Measurements from ENCODE around the gene PDZD7. TPM values are rescaled to one million over a fixed set of nuclear protein-coding genes. Genes with fewer than 3 reads are reported as not detected.

PDZD7 gene
- total and polyA plus RNA-seq, 4 donors = 0.06 to 0.09 (median 0.07) TPM; not detected in 1

DNA sequence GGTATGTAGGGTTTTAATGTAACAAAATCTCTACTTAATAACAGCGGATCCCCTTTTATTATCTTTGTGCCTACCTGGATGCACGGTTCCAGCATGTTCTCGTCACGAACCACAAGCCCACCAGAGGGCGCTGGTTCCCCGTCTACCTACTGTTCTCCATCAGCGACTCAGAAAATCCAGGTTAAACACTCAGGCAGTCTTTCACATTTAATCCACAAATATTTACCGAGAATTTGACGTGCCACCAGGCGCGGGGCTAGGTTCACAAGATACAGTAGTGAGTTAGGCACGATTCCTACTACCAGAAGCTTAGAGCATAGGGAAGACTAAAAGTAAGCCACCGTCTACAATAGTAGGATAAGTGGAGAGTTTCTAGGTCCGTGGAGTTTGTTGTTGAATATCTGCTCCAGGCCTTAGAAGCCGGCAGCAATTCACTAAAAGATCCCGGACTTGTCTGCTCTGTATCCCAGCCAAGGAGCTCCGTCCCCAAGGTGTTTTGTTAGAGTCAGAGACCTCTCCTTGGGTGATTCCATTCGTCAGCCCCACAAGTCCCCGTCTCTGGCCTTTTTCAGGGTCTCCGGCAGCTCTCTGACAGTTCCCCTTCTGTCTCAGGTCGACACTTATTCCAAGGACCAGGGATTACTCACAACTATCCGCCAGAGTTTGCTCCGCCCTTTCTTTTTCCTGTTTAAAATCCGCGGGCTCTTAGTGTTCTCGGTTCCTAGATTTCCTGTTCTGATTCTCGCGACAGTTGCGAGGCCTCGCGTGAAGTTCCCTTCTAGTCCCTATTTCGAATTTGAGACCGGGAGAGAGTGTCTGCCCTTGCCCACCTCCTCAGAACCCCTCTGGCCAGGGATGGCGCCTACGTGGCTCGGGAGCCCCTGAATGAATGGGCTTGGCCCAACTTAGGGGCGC is 29.4 kb upstream of the PDZD7 start (continued):
- no peak for TF ChIP-seq JUND (IDR thresholded peaks at IDR 0.05)
- no peak for TF ChIP-seq RXRA (IDR thresholded peaks at IDR 0.05)

GRCh38 chr10:101056365-101057151 is 25.6 kb upstream of the PDZD7 start:
- H3K27ac ChIP-seq (ENCODE audit: low read depth in 1 of 2, low read length in 2 of 2) = no peak overlapping the region
- 91% methylated on average over 4 of the region's 4 CpGs for WGBS
- H3K4me3 ChIP-seq (ENCODE audit: low read depth in 1 of 3, low read length in 3 of 3) = no peak overlapping the region
- H3K9ac ChIP-seq (ENCODE audit: low read depth in 1 of 2, low read length in 2 of 2) = no peak overlapping the region
- TF ChIP-seq RAD21 (IDR thresholded peaks at IDR 0.05) (no peak), GABPA (IDR thresholded peaks at IDR 0.05 in 1 of 2, conservative IDR thresholded peaks at IDR 0.05 in 1 of 2) (no peak), RXRA (IDR thresholded peaks at IDR 0.05) (no peak), JUND (IDR thresholded peaks at IDR 0.05) (no peak), HNF4A (conservative IDR thresholded peaks at IDR 0.05) (no peak), NR2F2 (IDR thresholded peaks at IDR 0.05) (no peak), EGR1 (IDR thresholded peaks at IDR 0.05; ENCODE audit: low read depth in 2 of 2) (no peak), CTCF (IDR thresholded peaks at IDR 0.05; ENCODE audit: low read depth, low read length, missing input control) (no peak), YY1 (IDR thresholded peaks at IDR 0.05) (no peak), FOXA1 (IDR thresholded peaks at IDR 0.05) (no peak), TAF1 (conservative IDR thresholded peaks at IDR 0.05) (no peak), HNF4G (IDR thresholded peaks at IDR 0.05) (no peak), FOXA2 (IDR thresholded peaks at IDR 0.05) (no peak), SP1 (IDR thresholded peaks at IDR 0.05) (no peak)
- TF ChIP-seq, protein P1, sequence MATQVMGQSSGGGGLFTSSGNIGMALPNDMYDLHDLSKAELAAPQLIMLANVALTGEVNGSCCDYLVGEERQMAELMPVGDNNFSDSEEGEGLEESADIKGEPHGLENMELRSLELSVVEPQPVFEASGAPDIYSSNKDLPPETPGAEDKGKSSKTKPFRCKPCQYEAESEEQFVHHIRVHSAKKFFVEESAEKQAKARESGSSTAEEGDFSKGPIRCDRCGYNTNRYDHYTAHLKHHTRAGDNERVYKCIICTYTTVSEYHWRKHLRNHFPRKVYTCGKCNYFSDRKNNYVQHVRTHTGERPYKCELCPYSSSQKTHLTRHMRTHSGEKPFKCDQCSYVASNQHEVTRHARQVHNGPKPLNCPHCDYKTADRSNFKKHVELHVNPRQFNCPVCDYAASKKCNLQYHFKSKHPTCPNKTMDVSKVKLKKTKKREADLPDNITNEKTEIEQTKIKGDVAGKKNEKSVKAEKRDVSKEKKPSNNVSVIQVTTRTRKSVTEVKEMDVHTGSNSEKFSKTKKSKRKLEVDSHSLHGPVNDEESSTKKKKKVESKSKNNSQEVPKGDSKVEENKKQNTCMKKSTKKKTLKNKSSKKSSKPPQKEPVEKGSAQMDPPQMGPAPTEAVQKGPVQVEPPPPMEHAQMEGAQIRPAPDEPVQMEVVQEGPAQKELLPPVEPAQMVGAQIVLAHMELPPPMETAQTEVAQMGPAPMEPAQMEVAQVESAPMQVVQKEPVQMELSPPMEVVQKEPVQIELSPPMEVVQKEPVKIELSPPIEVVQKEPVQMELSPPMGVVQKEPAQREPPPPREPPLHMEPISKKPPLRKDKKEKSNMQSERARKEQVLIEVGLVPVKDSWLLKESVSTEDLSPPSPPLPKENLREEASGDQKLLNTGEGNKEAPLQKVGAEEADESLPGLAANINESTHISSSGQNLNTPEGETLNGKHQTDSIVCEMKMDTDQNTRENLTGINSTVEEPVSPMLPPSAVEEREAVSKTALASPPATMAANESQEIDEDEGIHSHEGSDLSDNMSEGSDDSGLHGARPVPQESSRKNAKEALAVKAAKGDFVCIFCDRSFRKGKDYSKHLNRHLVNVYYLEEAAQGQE (IDR thresholded peaks at IDR 0.05) = no peak
- TF ChIP-seq, protein P2, sequence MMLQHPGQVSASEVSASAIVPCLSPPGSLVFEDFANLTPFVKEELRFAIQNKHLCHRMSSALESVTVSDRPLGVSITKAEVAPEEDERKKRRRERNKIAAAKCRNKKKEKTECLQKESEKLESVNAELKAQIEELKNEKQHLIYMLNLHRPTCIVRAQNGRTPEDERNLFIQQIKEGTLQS (IDR thresholded peaks at IDR 0.05) = no peak
- TF ChIP-seq, protein P3, sequence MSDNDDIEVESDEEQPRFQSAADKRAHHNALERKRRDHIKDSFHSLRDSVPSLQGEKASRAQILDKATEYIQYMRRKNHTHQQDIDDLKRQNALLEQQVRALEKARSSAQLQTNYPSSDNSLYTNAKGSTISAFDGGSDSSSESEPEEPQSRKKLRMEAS (IDR thresholded peaks at IDR 0.05) = no peak
- TF ChIP-seq, protein P4, sequence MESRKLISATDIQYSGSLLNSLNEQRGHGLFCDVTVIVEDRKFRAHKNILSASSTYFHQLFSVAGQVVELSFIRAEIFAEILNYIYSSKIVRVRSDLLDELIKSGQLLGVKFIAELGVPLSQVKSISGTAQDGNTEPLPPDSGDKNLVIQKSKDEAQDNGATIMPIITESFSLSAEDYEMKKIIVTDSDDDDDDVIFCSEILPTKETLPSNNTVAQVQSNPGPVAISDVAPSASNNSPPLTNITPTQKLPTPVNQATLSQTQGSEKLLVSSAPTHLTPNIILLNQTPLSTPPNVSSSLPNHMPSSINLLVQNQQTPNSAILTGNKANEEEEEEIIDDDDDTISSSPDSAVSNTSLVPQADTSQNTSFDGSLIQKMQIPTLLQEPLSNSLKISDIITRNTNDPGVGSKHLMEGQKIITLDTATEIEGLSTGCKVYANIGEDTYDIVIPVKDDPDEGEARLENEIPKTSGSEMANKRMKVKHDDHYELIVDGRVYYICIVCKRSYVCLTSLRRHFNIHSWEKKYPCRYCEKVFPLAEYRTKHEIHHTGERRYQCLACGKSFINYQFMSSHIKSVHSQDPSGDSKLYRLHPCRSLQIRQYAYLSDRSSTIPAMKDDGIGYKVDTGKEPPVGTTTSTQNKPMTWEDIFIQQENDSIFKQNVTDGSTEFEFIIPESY (IDR thresholded peaks at IDR 0.05) = no peak
- no peaks in the 10 kb centered on the region for H3K9me3 ChIP-seq (ENCODE audit: control insufficient read depth in 4 of 4, low read length in 3 of 4)
- peaks cover 0 to 2% (median 0%) of the 10 kb centered on the region in 4 donors for H3K27me3 ChIP-seq (ENCODE audit: control insufficient read depth in 4 of 4, insufficient read depth in 4 of 4, low read length in 3 of 4)
- H3K4me1 ChIP-seq (ENCODE audit: control insufficient read depth in 4 of 4, insufficient read depth in 4 of 4, low read length in 3 of 4) = peaks cover 6 to 15% (median 11%) of the 10 kb centered on the region in 4 donors
- DNase-seq (ENCODE audit: low spot score) = no peak
- H3K36me3 ChIP-seq (ENCODE audit: control insufficient read depth in 4 of 4, insufficient read depth in 3 of 4, low read depth in 1 of 4, low read length in 3 of 4) = no peaks in the 10 kb centered on the region
